Stomach smooth muscle (tissue), 2 donors: ENCODE measurements around the gene TAGLN.
"Not testable (repeated sequence)": the region's sequence is repeated elsewhere in the genome, so short reads cannot be mapped to it uniquely, and the experiment has no call there.

Source experiments
- H3K27ac ChIP-seq: one replicate; pipeline ENCODE4 v1.7.0; 2013; ENCODE audit warnings: mild to moderate bottlenecking, low read length, inconsistent platforms
- H3K27me3 ChIP-seq, 2 donors: one replicate each; pipeline ENCODE4 v1.7.0; 2013; ENCODE audit warnings: low read length in 2 of 2; ENCODE audit not compliant: insufficient read depth in 2 of 2, control insufficient read depth in 1 of 2
- H3K36me3 ChIP-seq, 2 donors: one replicate each; pipeline ENCODE4 v1.7.0; 2013; ENCODE audit warnings: low read length in 2 of 2; ENCODE audit not compliant: control insufficient read depth in 2 of 2, insufficient read depth in 2 of 2
- H3K4me1 ChIP-seq: one replicate; pipeline ENCODE4 v1.7.0; 2013; ENCODE audit warnings: low read length; ENCODE audit not compliant: control insufficient read depth, insufficient read depth
- H3K4me3 ChIP-seq, 2 donors: one replicate each; pipeline ENCODE4 v1.7.0; 2013; ENCODE audit warnings: low read length in 2 of 2
- H3K9ac ChIP-seq, 2 donors: one replicate each; pipeline ENCODE4 v1.7.0; 2013; ENCODE audit warnings: low read length in 2 of 2, mild to moderate bottlenecking in 1 of 2
- H3K9me3 ChIP-seq, 2 donors: one replicate each; pipeline ENCODE4 v1.7.0; 2013; ENCODE audit warnings: low read length in 2 of 2; ENCODE audit not compliant: control insufficient read depth in 2 of 2
- donor health status: healthy.
- donor health status: Pancreatic carcinoma.

The TAGLN gene

DNA sequence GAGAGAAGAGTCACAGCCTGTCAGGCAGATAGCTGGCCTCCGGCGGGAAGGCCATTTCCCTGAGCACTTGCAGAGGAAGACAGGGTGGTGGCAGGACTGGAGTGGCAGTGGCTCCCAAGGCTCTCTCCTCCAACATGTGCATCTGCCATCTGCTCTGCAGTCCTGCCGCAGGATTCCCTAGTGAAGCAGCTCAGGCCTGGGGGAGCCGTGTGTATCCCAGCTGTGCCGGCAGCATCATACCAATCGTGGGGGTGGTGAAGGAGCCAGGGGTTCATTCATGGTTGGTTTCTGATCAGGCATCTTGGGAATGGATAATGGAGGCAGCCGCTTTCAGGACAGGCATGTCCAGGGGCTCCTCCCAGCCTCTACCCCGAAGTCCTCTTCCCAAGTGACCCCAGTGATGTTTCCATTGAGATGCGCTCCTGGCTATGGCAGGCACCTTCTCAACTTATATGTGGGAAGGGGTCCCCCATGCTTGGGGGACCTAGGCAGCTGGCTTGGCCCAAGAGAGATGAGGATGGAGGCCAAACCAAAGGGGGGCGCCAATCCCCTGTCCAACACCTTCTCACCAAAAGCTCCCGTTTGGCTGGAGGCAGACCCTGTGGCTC lies 6.1 kb downstream of the TAGLN start:
- no peaks in the 10 kb centered on the region for H3K9me3 ChIP-seq
- peak overlapping the region; percentile 100 for H3K9ac ChIP-seq
- H3K27me3 ChIP-seq: no peaks in the 10 kb centered on the region
- H3K27ac ChIP-seq: peak overlapping the region; percentile 100
- peak overlapping the region; percentile 96 to 98 for H3K4me3 ChIP-seq
- H3K36me3 ChIP-seq: peaks cover 42 to 51% of the 10 kb centered on the region in 2 donors
- peaks cover 41% of the 10 kb centered on the region for H3K4me1 ChIP-seq

- H3K27ac ChIP-seq: peak overlapping the region; percentile 100
- H3K36me3 ChIP-seq: peaks cover 38 to 43% of the 10 kb centered on the region in 2 donors
Observed at GRCh38 chr11:117206111-117206510, 6.9 kb downstream of the TAGLN start.

DNA sequence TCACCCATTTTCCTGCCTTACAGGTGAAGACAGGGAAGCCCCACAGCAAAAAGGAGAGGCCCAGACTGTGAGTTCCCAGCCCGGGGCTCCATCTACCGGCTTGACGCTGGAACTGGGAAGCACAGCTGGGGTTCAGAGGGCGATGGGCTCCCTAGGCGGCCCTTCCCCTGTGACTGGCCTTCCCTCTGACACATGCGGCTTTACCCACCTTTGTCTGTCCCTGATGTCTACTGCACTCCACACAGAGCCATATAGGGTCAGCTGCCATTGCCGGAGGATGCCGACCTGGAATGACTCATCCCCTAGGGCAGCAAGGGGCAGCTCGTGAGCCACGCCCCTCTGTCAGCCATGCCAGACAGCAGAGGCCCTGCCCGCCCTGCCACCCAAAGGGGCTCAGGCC lies 7.7 kb downstream of the TAGLN start:
- Histone ChIP-seq H3K36me3 (peaks cover 31 to 36% of the 10 kb centered on the region in 2 donors), H3K4me1 (peaks cover 35% of the 10 kb centered on the region)
- H3K9me3 ChIP-seq: not testable (repeated sequence)

More at GRCh38 chr11:117206111-117206510, 6.9 kb downstream of the TAGLN start:
- H3K4me1 ChIP-seq: peaks cover 37% of the 10 kb centered on the region
- not testable (repeated sequence) for H3K9me3 ChIP-seq, H3K27me3 ChIP-seq, H3K9ac ChIP-seq, H3K4me3 ChIP-seq

GRCh38 chr11:117207481-117207880 lies 8.3 kb downstream of the TAGLN start:
- Histone ChIP-seq H3K4me1 (peaks cover 29% of the 10 kb centered on the region), H3K36me3 (peaks cover 25 to 30% of the 10 kb centered on the region in 2 donors)
- H3K27ac ChIP-seq, H3K27me3 ChIP-seq, H3K9ac ChIP-seq, H3K4me3 ChIP-seq, H3K9me3 ChIP-seq: not testable (repeated sequence)

More for the DNA sequence above, 7.7 kb downstream of the TAGLN start:
- not testable (repeated sequence) for H3K4me3 ChIP-seq, H3K27me3 ChIP-seq, H3K27ac ChIP-seq, H3K9ac ChIP-seq

DNA sequence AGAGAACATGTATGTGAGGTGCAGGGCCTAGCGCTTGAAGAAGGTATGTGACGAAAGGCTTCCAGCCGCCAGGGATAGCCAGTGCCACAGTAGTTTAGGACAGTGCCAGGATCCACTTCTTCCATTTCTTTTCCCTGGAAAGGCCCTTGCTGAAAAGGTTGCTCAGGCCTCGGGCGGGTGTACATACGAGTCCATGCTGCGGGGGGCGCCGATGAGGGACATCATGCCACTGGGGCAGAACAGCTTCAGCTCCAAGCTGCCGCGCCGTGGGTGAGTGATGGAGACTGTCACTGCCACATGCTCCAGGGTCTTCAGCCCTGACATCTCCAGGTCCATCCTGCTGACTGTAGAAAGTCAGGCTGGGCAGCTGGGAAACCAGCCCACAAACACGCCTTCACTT lies 9.5 kb downstream of the TAGLN start:
- not testable (repeated sequence) for H3K27ac ChIP-seq, H3K27me3 ChIP-seq, H3K9ac ChIP-seq, H3K9me3 ChIP-seq, H3K4me3 ChIP-seq
- peaks cover 22 to 24% of the 10 kb centered on the region in 2 donors for H3K36me3 ChIP-seq
- H3K4me1 ChIP-seq: peaks cover 20% of the 10 kb centered on the region

- peaks cover 11% of the 10 kb centered on the region for H3K4me1 ChIP-seq
- H3K9me3 ChIP-seq, H3K4me3 ChIP-seq, H3K27ac ChIP-seq, H3K27me3 ChIP-seq, H3K9ac ChIP-seq: not testable (repeated sequence)
- peaks cover 17 to 18% of the 10 kb centered on the region in 2 donors for H3K36me3 ChIP-seq
Observed at GRCh38 chr11:117209351-117210125, 10.4 kb downstream of the TAGLN start.

DNA sequence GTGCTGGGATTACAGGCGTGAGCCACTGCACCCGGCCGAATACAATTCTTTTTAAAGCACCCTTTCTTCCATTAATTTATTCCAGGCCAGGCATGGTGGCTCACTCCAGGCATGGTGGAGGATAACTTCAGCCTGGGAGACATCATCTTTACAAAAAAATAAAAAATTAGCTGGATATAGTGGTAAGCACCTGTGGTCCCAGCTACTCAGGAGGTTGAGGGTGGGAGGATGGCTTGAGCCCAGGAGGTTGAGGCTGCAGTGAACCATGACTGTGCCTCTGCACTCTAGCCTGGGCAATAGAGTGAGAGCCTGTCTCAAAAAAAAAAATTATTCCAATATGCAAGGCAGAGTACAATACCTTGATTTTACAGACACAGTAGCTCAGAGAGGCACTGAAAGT lies 11.4 kb downstream of the TAGLN start:
- no peak overlapping the region for H3K9ac ChIP-seq
- H3K4me3 ChIP-seq: no peak overlapping the region
- H3K36me3 ChIP-seq: peaks cover 9% of the 10 kb centered on the region in 2 donors
- no peak overlapping the region for H3K27ac ChIP-seq
- H3K27me3 ChIP-seq: no peaks in the 10 kb centered on the region
- H3K9me3 ChIP-seq: no peaks in the 10 kb centered on the region
- H3K4me1 ChIP-seq: peaks cover under 1% of the 10 kb centered on the region

GRCh38 chr11:117212697-117213355 lies 13.7 kb downstream of the TAGLN start:
- Histone ChIP-seq H3K27ac (no peak overlapping the region), H3K36me3 (peaks cover 9% of the 10 kb centered on the region in 2 donors), H3K4me3 (no peak overlapping the region)

DNA sequence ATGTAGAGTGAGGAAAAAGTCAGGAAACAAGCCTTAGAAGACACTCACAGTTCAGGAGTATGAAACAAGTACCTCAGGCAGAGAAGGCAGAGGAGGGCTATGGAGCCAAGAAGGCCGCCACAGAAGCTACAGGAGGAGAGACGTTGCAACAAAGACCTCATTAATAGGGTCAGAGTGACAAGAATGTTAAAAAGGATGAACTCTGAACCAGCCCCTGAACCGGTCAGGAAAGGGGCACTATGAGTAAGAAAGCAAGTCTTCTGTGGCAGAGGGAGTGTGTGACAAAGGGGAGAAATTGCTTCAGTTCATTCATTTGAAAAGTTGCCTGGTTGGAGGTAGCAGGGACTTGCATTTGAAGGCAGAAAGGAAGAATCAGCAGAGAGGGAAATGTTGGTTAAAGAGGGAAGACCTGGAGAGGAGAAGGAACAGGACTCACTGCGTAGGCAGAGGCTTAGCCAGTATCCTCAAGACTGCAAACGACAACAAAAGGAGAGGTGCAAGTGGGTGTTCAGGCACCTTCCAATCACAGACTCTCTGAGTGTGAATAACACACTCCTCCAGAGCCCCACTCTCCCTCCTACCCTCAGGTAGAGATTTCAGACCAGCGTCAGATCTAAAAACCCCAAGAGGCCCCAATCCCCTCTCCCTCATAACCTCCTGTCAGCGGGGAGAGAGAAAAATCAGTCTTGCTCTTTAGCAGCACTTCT lies 15.4 kb downstream of the TAGLN start:
- peak overlapping the region; percentile 19 for H3K27ac ChIP-seq
- H3K36me3 ChIP-seq: peaks cover 15 to 19% of the 10 kb centered on the region in 2 donors
- no peaks in the 10 kb centered on the region for H3K9me3 ChIP-seq

More at GRCh38 chr11:117212697-117213355, 13.7 kb downstream of the TAGLN start:
- Histone ChIP-seq H3K4me1 (peaks cover 18% of the 10 kb centered on the region), H3K9ac (no peak overlapping the region), H3K9me3 (no peaks in the 10 kb centered on the region), H3K27me3 (no peaks in the 10 kb centered on the region)

More for the DNA sequence above, 15.4 kb downstream of the TAGLN start:
- peak overlapping the region; percentile 9 to 42 for H3K9ac ChIP-seq
- no peak overlapping the region for H3K4me3 ChIP-seq
- H3K4me1 ChIP-seq: peaks cover 34% of the 10 kb centered on the region
- H3K27me3 ChIP-seq: no peaks in the 10 kb centered on the region
